OCI-LY3 (cell line): ENCODE data around the gene SRGAP2.
"Not testable (repeated sequence)": the region's sequence is repeated elsewhere in the genome, so short reads cannot be mapped to it uniquely, and the experiment has no call there.

Experiments
- H2AFZ ChIP-seq: fragments of 200-600, 300-600 bp; shearing (Covaris generic); 2 replicates; pipeline ENCODE4 v1.6.0; 2014; ENCODE audit warnings: antibody characterized with exemption, low read depth, low read length
- H3K27ac ChIP-seq: fragments of 200-600, 300-600 bp; sonication (generic); 2 replicates; pipeline ENCODE4 v1.5.1; 2014; ENCODE audit warnings: mild to moderate bottlenecking, low read length, moderate library complexity, mixed read lengths
- H3K27me3 ChIP-seq: fragments of 200-600, 300-600 bp; sonication (generic); 2 replicates; pipeline ENCODE4 v1.6.1; 2014; ENCODE audit warnings: low read depth, low read length, mixed read lengths
- H3K36me3 ChIP-seq: fragments of 200-600, 300-600 bp; sonication (generic); replicated peaks from 2 replicates; pipeline ENCODE3; 2014; ENCODE audit warnings: low read depth, low read length, mixed read lengths
- H3K4me1 ChIP-seq: fragments of 300-600, 200-600 bp; sonication (generic); 2 replicates; pipeline ENCODE4 v1.6.1; 2014; ENCODE audit warnings: low read length, mixed read lengths
- H3K4me2 ChIP-seq: fragments of 200-600, 300-600 bp; sonication (generic); 2 replicates; pipeline ENCODE4 v1.6.1; 2014; ENCODE audit warnings: low read length, mixed read lengths
- H3K4me3 ChIP-seq: fragments of 300-600, 200-600 bp; sonication (generic); 2 replicates; pipeline ENCODE4 v1.5.1; 2014; ENCODE audit warnings: antibody characterized with exemption, mild to moderate bottlenecking, low read length, moderate library complexity
- H3K79me2 ChIP-seq: fragments of 300-600, 200-600 bp; shearing (Covaris generic); 2 replicates; pipeline ENCODE4 v1.6.1; 2014; ENCODE audit warnings: mild to moderate bottlenecking, low read length, mixed read lengths
- H3K9ac ChIP-seq: fragments of 300-600, 200-600 bp; shearing (Covaris generic); 2 replicates; pipeline ENCODE4 v1.6.0; 2014; ENCODE audit warnings: mild to moderate bottlenecking, low read length, moderate library complexity
- H3K9me3 ChIP-seq: fragments of 200-600, 300-600 bp; shearing (Covaris generic); 2 replicates; pipeline ENCODE4 v1.6.1; 2014; ENCODE audit warnings: low read length, mixed read lengths; ENCODE audit not compliant: insufficient read depth
- H4K20me1 ChIP-seq: fragments of 200-600, 300-600 bp; sonication (generic); 2 replicates; pipeline ENCODE4 v1.6.1; 2016; ENCODE audit warnings: low read length, mixed read lengths; ENCODE audit not compliant: insufficient read depth

SRGAP2 gene

GRCh38 chr1:206224190-206224776 lies 20.9 kb downstream of the SRGAP2 start:
- not testable (repeated sequence) for H4K20me1 ChIP-seq, H3K79me2 ChIP-seq, H2AFZ ChIP-seq, H3K36me3 ChIP-seq, H3K27me3 ChIP-seq, H3K9ac ChIP-seq, H3K4me3 ChIP-seq, H3K27ac ChIP-seq, H3K9me3 ChIP-seq, H3K4me2 ChIP-seq
- H3K4me1 ChIP-seq = peaks cover 11% of the 10 kb centered on the region

DNA sequence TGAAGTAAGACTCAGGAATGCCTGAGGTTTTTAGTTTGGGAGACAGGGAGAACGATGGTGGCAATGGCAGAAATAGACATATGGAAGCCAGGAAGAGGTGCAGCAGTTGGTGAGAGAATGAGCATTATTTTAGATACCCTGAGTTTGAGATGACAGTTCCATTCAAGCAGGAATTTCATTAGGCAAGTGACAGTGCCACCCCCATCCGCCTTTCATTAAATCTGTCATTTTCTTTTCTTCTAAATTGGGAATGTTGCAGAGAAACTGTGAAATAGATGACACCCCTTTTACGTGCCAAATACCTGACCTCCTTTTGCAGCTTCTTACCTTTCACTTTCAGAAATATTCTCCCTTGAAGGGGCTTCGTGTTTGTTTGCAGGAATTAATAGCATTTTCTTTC lies 22.0 kb downstream of the SRGAP2 start:
- H2AFZ ChIP-seq, H3K9me3 ChIP-seq, H3K4me1 ChIP-seq, H3K4me2 ChIP-seq, H3K27me3 ChIP-seq, H3K4me3 ChIP-seq, H3K36me3 ChIP-seq, H3K79me2 ChIP-seq, H4K20me1 ChIP-seq, H3K27ac ChIP-seq, H3K9ac ChIP-seq: not testable (repeated sequence)

DNA sequence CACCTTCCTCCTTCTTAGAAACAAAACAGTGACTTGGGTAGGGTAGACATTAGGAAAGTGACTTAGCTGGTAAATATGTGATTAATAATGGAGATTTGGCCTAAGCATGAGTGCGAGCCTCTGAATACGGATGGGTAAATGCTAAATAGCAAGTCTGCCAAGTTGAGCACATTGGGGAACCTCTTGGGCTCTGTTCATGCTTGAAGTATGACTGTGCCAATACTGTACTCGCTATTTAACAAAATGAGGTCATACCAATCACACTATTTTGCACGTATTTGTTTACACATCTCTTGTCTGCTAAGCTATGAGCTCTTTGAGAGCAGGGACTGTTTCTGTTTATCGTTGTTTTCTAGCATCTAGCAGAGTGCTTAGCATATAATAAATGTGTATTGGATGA lies 23.5 kb downstream of the SRGAP2 start:
- H4K20me1 ChIP-seq, H3K9ac ChIP-seq, H3K27ac ChIP-seq, H3K36me3 ChIP-seq, H3K4me2 ChIP-seq, H3K9me3 ChIP-seq, H3K79me2 ChIP-seq, H3K27me3 ChIP-seq, H3K4me1 ChIP-seq, H2AFZ ChIP-seq, H3K4me3 ChIP-seq: not testable (repeated sequence)

DNA sequence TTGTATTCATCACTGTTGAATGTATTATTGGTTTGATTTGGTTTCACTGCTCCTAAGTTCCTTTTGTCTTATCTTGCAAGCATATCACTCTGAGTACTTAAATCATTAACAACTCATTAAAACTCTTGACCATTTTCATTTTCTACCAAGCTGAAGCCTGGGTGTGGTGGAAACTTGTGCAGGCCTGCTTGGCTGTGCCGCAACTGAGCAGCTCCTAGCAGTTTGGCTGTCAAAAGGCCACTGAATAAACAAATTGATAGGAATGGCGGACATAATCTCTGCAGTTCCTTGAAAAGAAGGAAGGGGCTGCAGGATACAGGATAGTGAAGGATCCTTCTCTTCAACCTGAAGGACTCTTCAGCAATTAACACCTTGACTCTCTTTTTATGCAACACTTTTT lies 25.9 kb downstream of the SRGAP2 start:
- H3K27me3 ChIP-seq, H3K79me2 ChIP-seq, H4K20me1 ChIP-seq, H2AFZ ChIP-seq, H3K4me1 ChIP-seq, H3K36me3 ChIP-seq, H3K9me3 ChIP-seq, H3K27ac ChIP-seq, H3K4me3 ChIP-seq, H3K4me2 ChIP-seq, H3K9ac ChIP-seq: not testable (repeated sequence)

- not testable (repeated sequence) for H3K27me3 ChIP-seq, H3K79me2 ChIP-seq, H4K20me1 ChIP-seq, H3K36me3 ChIP-seq, H3K4me1 ChIP-seq, H3K4me2 ChIP-seq, H3K4me3 ChIP-seq, H3K27ac ChIP-seq, H3K9ac ChIP-seq, H2AFZ ChIP-seq, H3K9me3 ChIP-seq
Measured at GRCh38 chr1:206231989-206232388, 28.6 kb downstream of the SRGAP2 start.

DNA sequence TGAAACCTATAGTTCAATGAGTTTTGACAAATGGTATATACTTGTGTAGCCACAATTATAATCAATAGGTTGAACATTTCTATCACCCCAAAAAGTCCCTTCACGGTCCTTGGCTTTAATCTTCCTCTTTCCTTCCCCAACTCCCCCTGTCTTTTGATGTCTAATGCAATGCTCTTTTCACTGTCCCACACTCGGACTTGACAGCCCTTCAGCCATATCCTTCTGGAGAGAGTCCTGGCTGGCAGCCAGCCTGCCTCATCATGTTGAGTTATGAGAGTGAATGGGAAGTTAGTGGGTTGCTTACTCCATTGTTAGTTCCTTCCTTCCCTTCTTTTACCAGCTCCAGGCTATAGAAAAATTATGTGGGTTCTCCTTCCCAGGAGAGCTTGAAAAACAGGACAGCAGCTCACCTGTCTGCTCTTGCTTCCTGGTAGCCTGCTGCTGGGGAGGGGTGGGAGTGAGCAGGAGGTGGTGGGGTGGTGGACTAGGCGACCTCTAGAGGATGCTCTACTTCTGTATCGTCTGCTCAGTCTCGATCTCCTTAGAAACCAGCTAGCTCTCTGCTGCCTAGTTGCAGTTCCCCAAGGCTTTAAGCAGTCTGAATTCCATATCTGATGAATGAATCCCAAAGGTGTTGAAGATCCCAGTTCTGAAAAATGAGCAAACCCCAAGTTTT lies 29.8 kb downstream of the SRGAP2 start:
- not testable (repeated sequence) for H3K27me3 ChIP-seq, H3K36me3 ChIP-seq, H2AFZ ChIP-seq, H3K27ac ChIP-seq, H3K9me3 ChIP-seq, H3K4me3 ChIP-seq, H4K20me1 ChIP-seq, H3K9ac ChIP-seq, H3K4me1 ChIP-seq, H3K4me2 ChIP-seq, H3K79me2 ChIP-seq

DNA sequence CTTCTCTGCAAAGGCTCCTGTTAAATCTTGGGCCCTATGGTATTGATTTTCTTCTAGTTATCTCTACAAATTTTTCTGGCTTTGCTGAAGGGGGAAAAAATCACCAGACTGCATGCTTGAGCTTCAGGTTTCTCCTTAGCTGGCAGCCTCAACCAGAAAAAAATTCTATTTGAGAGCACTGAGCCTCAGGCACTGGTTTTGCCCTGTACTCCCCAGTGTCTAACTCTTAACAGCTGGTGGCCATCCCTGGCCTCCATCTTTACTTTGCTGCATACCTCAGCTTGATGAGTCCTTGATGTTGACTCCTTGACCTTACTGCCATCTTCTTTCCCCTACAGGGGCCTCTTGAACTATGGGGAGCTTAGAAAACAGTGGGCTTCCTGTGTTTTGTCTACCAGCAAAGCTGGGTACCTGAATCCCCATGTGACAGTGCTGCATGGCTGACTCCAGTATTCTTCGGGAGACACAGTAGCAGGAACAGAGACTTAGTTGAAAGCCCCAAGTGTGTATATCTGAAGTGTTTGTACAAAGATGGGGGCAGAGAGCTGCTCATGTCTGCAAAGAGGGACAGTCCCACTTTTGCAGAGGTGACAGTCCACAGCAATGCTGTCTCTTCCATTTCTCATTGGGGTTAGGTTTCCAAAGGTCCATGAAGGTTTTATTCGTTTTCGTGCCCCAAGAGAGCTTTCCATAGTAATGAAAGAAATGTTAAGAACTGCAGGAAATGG lies 31.0 kb downstream of the SRGAP2 start:
- not testable (repeated sequence) for H2AFZ ChIP-seq, H3K4me3 ChIP-seq, H3K27me3 ChIP-seq, H3K79me2 ChIP-seq, H3K4me1 ChIP-seq, H3K9ac ChIP-seq, H4K20me1 ChIP-seq, H3K9me3 ChIP-seq, H3K36me3 ChIP-seq
- Histone ChIP-seq H3K4me2 (peak overlapping the region; percentile 51; the same call in 1 of the 2 replicates), H3K27ac (peak overlapping the region; percentile 45; the same call in 1 of the 2 replicates)

DNA sequence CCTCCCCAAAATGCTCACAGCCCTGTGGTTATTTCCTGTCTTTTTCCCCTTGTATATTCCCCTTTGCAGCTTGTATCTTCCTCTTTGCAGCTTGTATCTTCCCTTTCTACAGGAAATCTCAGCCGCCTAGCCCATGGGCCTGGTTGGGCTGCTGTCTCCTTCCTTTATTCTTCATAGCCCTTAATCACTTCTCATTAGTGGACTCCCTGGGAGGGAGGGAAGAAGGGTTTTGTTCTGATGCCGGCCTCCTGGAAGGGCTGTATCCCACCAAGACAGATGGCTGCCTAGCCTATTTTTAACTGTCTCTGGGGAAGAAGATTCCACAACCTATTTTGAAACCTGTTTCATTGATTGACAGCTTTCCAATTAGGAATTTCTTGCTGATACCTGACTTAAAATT lies 31.8 kb downstream of the SRGAP2 start:
- not testable (repeated sequence) for H3K36me3 ChIP-seq, H3K9me3 ChIP-seq, H3K4me1 ChIP-seq, H3K79me2 ChIP-seq, H4K20me1 ChIP-seq, H3K4me2 ChIP-seq, H3K27ac ChIP-seq, H3K27me3 ChIP-seq, H3K9ac ChIP-seq, H2AFZ ChIP-seq, H3K4me3 ChIP-seq

DNA sequence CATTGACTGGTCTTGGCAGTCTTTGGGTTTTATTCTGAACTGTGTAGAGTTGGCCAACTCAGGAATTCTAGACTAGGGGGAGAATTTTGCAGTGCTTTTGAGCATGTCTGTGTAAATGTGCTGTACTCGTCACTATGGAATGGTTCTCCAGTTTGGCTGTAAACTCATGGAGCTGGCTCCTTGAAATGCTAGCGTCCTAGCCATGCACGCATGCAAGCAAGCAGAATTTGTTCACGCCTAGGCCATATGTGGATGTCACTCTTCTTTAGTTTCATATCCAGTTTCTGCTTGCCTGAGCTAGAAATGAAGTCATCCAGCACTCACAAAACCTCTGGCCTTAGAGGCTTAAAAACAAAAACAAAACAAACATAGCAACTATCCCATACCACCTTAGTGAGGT lies 36.9 kb downstream of the SRGAP2 start:
- not testable (repeated sequence) for H3K79me2 ChIP-seq, H4K20me1 ChIP-seq

More for the DNA sequence above, 36.9 kb downstream of the SRGAP2 start:
- H3K27me3 ChIP-seq, H2AFZ ChIP-seq, H3K4me3 ChIP-seq, H3K27ac ChIP-seq, H3K9ac ChIP-seq, H3K9me3 ChIP-seq, H3K36me3 ChIP-seq: not testable (repeated sequence)
- H3K4me2 ChIP-seq = peak overlapping the region; percentile 45
- H3K4me1 ChIP-seq = peaks cover 18% of the 10 kb centered on the region
